ENCODE results near the gene KIDINS220.

KIDINS220 gene

GRCh38 chr2:8835279-8835678 lies 2.1 kb downstream of the KIDINS220 start:
- TF ChIP-seq ZBTB7A (IDR thresholded peaks at IDR 0.05; ENCODE audit: low read depth) (no peak), FOXM1 (IDR thresholded peaks at IDR 0.05; ENCODE audit: borderline replicate concordance, low read depth) (no peak), CEBPB (IDR thresholded peaks at IDR 0.05) (no peak), REST (IDR thresholded peaks at IDR 0.05; ENCODE audit: low read depth) (no peak), RAD21 (IDR thresholded peaks at IDR 0.05; ENCODE audit: low read depth) (no peak), TEAD4 (IDR thresholded peaks at IDR 0.05) (no peak), NFIC (IDR thresholded peaks at IDR 0.05) (no peak), YY1 (IDR thresholded peaks at IDR 0.05; ENCODE audit: low read depth) (no peak), USF1 (IDR thresholded peaks at IDR 0.05) (no peak), EGR1 (IDR thresholded peaks at IDR 0.05) (no peak), CREB1 (IDR thresholded peaks at IDR 0.05; ENCODE audit: low read depth) (no peak), EP300 (IDR thresholded peaks at IDR 0.05; ENCODE audit: borderline replicate concordance) (no peak)

- TF ChIP-seq NFIC (IDR thresholded peaks at IDR 0.05) = no peak
Measured at GRCh38 chr2:8833853-8834252, 3.6 kb downstream of the KIDINS220 start.

- TF ChIP-seq NFIC (IDR thresholded peaks at IDR 0.05) (no peak), EP300 (IDR thresholded peaks at IDR 0.05; ENCODE audit: borderline replicate concordance) (no peak), FOXM1 (IDR thresholded peaks at IDR 0.05; ENCODE audit: borderline replicate concordance, low read depth) (no peak), TAF1 (IDR thresholded peaks at IDR 0.05; ENCODE audit: low read depth) (no peak), ZBTB7A (IDR thresholded peaks at IDR 0.05; ENCODE audit: low read depth) (no peak), MAX (IDR thresholded peaks at IDR 0.05) (no peak), REST (IDR thresholded peaks at IDR 0.05; ENCODE audit: low read depth) (no peak), TEAD4 (IDR thresholded peaks at IDR 0.05) (no peak), YY1 (IDR thresholded peaks at IDR 0.05; ENCODE audit: low read depth) (no peak)
Measured at GRCh38 chr2:8831516-8831915, 5.9 kb downstream of the KIDINS220 start.

- TF ChIP-seq EGR1 (IDR thresholded peaks at IDR 0.05) (no peak), TAF1 (IDR thresholded peaks at IDR 0.05; ENCODE audit: low read depth) (no peak), YY1 (IDR thresholded peaks at IDR 0.05; ENCODE audit: low read depth) (no peak), CREB1 (IDR thresholded peaks at IDR 0.05; ENCODE audit: low read depth) (no peak), REST (IDR thresholded peaks at IDR 0.05; ENCODE audit: low read depth) (no peak), CEBPB (IDR thresholded peaks at IDR 0.05) (no peak), ZBTB7A (IDR thresholded peaks at IDR 0.05; ENCODE audit: low read depth) (no peak), MAX (IDR thresholded peaks at IDR 0.05) (no peak), TEAD4 (IDR thresholded peaks at IDR 0.05) (no peak), NFIC (IDR thresholded peaks at IDR 0.05) (no peak), EP300 (IDR thresholded peaks at IDR 0.05; ENCODE audit: borderline replicate concordance) (no peak), FOXM1 (IDR thresholded peaks at IDR 0.05; ENCODE audit: borderline replicate concordance, low read depth) (no peak), USF1 (IDR thresholded peaks at IDR 0.05) (no peak)
Measured at GRCh38 chr2:8827729-8828128, 9.7 kb downstream of the KIDINS220 start.

- TF ChIP-seq TAF1 (IDR thresholded peaks at IDR 0.05; ENCODE audit: low read depth) = no peak
Measured at GRCh38 chr2:8822218-8822617, 15.2 kb downstream of the KIDINS220 start.

Measured in Ishikawa (cell line).